OCI-LY7 (cell line): Measurements from ENCODE around the gene ZNF385D.

Source experiments
- CTCF ChIP-seq: fragments of 200-600 bp; sonication (generic); conservative IDR thresholded peaks from 2 replicates; pipeline ENCODE4 v1.5.1; 2014; ENCODE audit warnings: mild to moderate bottlenecking, antibody characterized with exemption, low read length, moderate library complexity, mixed read lengths
- EZH2phosphoT487 ChIP-seq: fragments of 200-600 bp; sonication (generic); IDR thresholded peaks from 2 replicates; pipeline ENCODE4 v1.6.1; 2018; ENCODE audit warnings: low read depth, borderline replicate concordance, mild to moderate bottlenecking, mixed run types, antibody characterized with exemption, low read length, moderate library complexity, mixed read lengths

DNA sequence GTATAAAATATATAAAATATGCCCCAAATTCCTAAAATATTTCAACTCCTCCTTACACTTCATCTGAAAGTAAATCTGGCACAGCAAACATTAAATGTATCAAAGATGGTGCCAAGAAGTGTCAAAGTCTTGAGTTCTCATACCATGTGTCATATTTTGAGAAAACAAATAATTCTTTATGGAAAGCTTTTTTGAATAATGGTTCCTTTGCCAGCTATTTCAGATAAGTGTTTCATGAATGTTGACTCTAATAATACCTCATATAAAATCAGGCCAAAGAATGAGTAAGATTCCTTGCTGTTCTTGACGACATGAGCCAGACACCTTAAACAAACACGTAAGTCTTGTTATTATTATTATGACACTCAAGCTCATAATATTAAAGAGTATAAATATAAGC, 30.3 kb upstream of the ZNF385D start:
- TF ChIP-seq CTCF (no peak), EZH2phosphoT487 (no peak)
